Measurements from ENCODE around the gene NOC4L.

The NOC4L gene

GRCh38 chr12:132161796-132162507, 17.7 kb downstream of the NOC4L start:
- no peak overlapping the region for H3K4me2 ChIP-seq (ENCODE audit: low read depth, low read length, poor library complexity, severe bottlenecking)
- H3K27me3 ChIP-seq (ENCODE audit: low read length), result no peaks in the 10 kb centered on the region
- no peaks in the 10 kb centered on the region for H3K79me2 ChIP-seq (ENCODE audit: insufficient read depth, low read length)
- no peaks in the 10 kb centered on the region for H4K20me1 ChIP-seq (ENCODE audit: low read depth, low read length)
- H3K9me3 ChIP-seq (ENCODE audit: insufficient read depth, low read length), result peaks cover 8% of the 10 kb centered on the region; the same call in 1 of the 2 replicates
- H3F3A ChIP-seq (ENCODE audit: insufficient read depth), result peaks cover 9% of the 10 kb centered on the region
- no peak overlapping the region for H3K9ac ChIP-seq (ENCODE audit: low read length)
- H3K36me3 ChIP-seq (ENCODE audit: low read length), result peaks cover 10% of the 10 kb centered on the region
- no peak for TF ChIP-seq EZH2phosphoT487 (conservative IDR thresholded peaks at IDR 0.05; ENCODE audit: low read length)
- TF ChIP-seq CTCF (IDR thresholded peaks at IDR 0.05; ENCODE audit: insufficient read depth, low read length, poor library complexity, severe bottlenecking), result no peak
- H2AFZ ChIP-seq (ENCODE audit: low read depth, low read length, severe bottlenecking), result no peak overlapping the region
- no peak overlapping the region for H3K27ac ChIP-seq (ENCODE audit: low read depth, low read length)
- H3K9me2 ChIP-seq (replicated peaks; ENCODE audit: insufficient read depth, low read length), result no peaks in the 10 kb centered on the region
- H3K4me3 ChIP-seq (ENCODE audit: insufficient read depth, low read length, poor library complexity, severe bottlenecking), result no peak overlapping the region

GRCh38 chr12:132162508-132163031, 18.3 kb downstream of the NOC4L start:
- Histone ChIP-seq H3K27ac (ENCODE audit: low read depth, low read length) (no peak overlapping the region), H3K4me3 (ENCODE audit: insufficient read depth, low read length, poor library complexity, severe bottlenecking) (no peak overlapping the region), H3K27me3 (ENCODE audit: low read length) (no peaks in the 10 kb centered on the region), H3K9me2 (replicated peaks; ENCODE audit: insufficient read depth, low read length) (no peaks in the 10 kb centered on the region), H3K9ac (ENCODE audit: low read length) (no peak overlapping the region), H4K20me1 (ENCODE audit: low read depth, low read length) (no peaks in the 10 kb centered on the region), H3K9me3 (ENCODE audit: insufficient read depth, low read length) (peaks cover 3% of the 10 kb centered on the region; the same call in 1 of the 2 replicates), H3K4me2 (ENCODE audit: low read depth, low read length, poor library complexity, severe bottlenecking) (no peak overlapping the region), H2AFZ (ENCODE audit: low read depth, low read length, severe bottlenecking) (no peak overlapping the region), H3F3A (ENCODE audit: insufficient read depth) (peaks cover 4% of the 10 kb centered on the region; the same call in 1 of the 2 replicates), H3K79me2 (ENCODE audit: insufficient read depth, low read length) (no peaks in the 10 kb centered on the region), H3K36me3 (ENCODE audit: low read length) (peaks cover 6% of the 10 kb centered on the region)
- TF ChIP-seq CTCF (IDR thresholded peaks at IDR 0.05; ENCODE audit: insufficient read depth, low read length, poor library complexity, severe bottlenecking) (no peak), EZH2phosphoT487 (conservative IDR thresholded peaks at IDR 0.05; ENCODE audit: low read length) (no peak)

DNA sequence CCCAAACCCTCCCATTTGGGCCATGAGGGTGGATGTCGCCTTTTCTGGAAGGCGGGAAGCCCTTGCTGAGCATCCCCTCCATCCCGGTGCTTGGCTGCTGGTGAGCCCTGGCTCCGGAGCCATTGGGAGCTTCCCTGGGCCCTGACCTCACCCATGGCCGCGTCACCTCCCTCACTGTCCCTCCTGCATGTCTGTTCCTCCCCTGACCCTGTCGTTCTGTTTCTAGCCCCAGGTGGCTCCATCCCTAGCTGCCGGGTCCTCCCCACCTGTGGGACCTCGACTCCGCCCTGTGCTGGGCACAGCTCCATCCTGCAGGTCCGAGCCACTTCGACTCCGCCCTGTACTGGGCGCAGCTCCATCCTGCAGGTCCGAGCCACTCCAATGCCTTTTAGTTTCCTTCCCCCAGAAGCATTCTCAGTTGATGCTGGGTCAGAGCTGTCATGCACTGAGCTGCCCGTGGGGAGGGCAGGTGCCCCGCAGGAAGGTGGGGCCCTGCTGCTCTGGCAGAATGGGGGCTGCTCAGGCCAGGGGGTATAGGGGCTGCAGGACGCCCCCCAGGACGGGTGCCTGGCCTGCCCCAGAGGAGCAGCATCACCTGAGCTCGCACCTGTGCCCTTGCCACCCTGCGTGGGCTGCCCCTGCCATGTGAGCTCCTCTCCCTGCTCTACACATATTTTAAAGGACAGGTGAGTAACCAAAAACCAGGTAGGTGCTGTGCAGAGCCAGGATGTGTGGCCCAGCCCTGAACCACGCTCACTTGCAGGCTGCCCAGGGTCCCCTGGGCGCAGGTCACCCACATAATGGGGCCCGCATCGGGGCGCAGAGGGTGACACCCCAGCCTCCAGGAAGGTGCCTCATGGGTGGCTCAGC, 19.0 kb downstream of the NOC4L start:
- Histone ChIP-seq H3K9ac (ENCODE audit: low read length) (no peak overlapping the region), H3K36me3 (ENCODE audit: low read length) (no peaks in the 10 kb centered on the region), H3K27ac (ENCODE audit: low read depth, low read length) (no peak overlapping the region), H3K27me3 (ENCODE audit: low read length) (no peaks in the 10 kb centered on the region), H3K9me3 (ENCODE audit: insufficient read depth, low read length) (no peaks in the 10 kb centered on the region), H3K4me2 (ENCODE audit: low read depth, low read length, poor library complexity, severe bottlenecking) (no peak overlapping the region), H3F3A (ENCODE audit: insufficient read depth) (no peaks in the 10 kb centered on the region), H3K4me3 (ENCODE audit: insufficient read depth, low read length, poor library complexity, severe bottlenecking) (no peak overlapping the region), H3K9me2 (replicated peaks; ENCODE audit: insufficient read depth, low read length) (no peaks in the 10 kb centered on the region), H3K79me2 (ENCODE audit: insufficient read depth, low read length) (no peaks in the 10 kb centered on the region), H2AFZ (ENCODE audit: low read depth, low read length, severe bottlenecking) (no peak overlapping the region), H4K20me1 (ENCODE audit: low read depth, low read length) (no peaks in the 10 kb centered on the region)
- TF ChIP-seq CTCF (IDR thresholded peaks at IDR 0.05; ENCODE audit: insufficient read depth, low read length, poor library complexity, severe bottlenecking) (no peak), EZH2phosphoT487 (conservative IDR thresholded peaks at IDR 0.05; ENCODE audit: low read length) (no peak)

Data from SU-DHL-6 (cell line).